Neural progenitor cell (in vitro differentiated cells): ENCODE results near the gene TEKT3. TPM values are rescaled to one million over a fixed set of nuclear protein-coding genes. Genes with fewer than 3 reads are reported as not detected.

Source experiments
- DNase-seq: peaks from one replicate; pipeline ENCODE4 v3.0.0-alpha.2; 2016; ENCODE audit warnings: low spot score
- H2AFZ ChIP-seq: fragments of 200-600 bp; sonication (generic); replicated peaks from 2 replicates; pipeline ENCODE4 v1.6.1; 2016; ENCODE audit warnings: antibody characterized with exemption
- H3F3A ChIP-seq: fragments of 200-600 bp; sonication (generic); 2 replicates; pipeline ENCODE4 v1.6.1; 2016; ENCODE audit warnings: antibody characterized with exemption, low read depth
- H3K27ac ChIP-seq: fragments of 200-600 bp; sonication (generic); 2 replicates; pipeline ENCODE4 v1.5.1; 2016; ENCODE audit warnings: mild to moderate bottlenecking
- H3K27me3 ChIP-seq: fragments of 200-600 bp; sonication (generic); 2 replicates; pipeline ENCODE4 v1.6.1; 2016; ENCODE audit warnings: mild to moderate bottlenecking, moderate library complexity
- H3K36me3 ChIP-seq: fragments of 200-600 bp; sonication (generic); 2 replicates; pipeline ENCODE4 v1.5.1; 2016
- H3K4me1 ChIP-seq: fragments of 200-600 bp; sonication (generic); 2 replicates; pipeline ENCODE4 v1.6.1; 2016; ENCODE audit warnings: mixed run types
- H3K4me2 ChIP-seq: fragments of 200-600 bp; sonication (generic); 2 replicates; pipeline ENCODE4 v1.6.1; 2016
- H3K4me3 ChIP-seq: fragments of 200-600 bp; sonication (generic); 2 replicates; pipeline ENCODE4 v1.5.1; 2016
- H3K79me2 ChIP-seq: fragments of 200-600 bp; sonication (generic); 2 replicates; pipeline ENCODE4 v1.6.1; 2016; ENCODE audit warnings: low read depth
- H3K9ac ChIP-seq: fragments of 200-600 bp; sonication (generic); 2 replicates; pipeline ENCODE4 v1.6.1; 2016
- H3K9me3 ChIP-seq: fragments of 200-600 bp; sonication (generic); 2 replicates; pipeline ENCODE4 v1.5.1; 2016; ENCODE audit warnings: low read depth
- H4K20me1 ChIP-seq: fragments of 200-600 bp; sonication (generic); 2 replicates; pipeline ENCODE4 v1.6.1; 2016; ENCODE audit warnings: low read depth
- H3K27ac Mint-ChIP-seq: 3 replicates; pipeline ENCODE4 v1.8.0; 2021; ENCODE audit warnings: mixed read lengths
- H3K27me3 Mint-ChIP-seq: 2 replicates; pipeline ENCODE4 v1.8.0; 2022; ENCODE audit warnings: low read depth, mild to moderate bottlenecking, inconsistent platforms, moderate library complexity, mixed read lengths; ENCODE audit not compliant: insufficient read depth
- H3K36me3 Mint-ChIP-seq: 3 replicates; pipeline ENCODE4 v1.8.0; 2021; ENCODE audit warnings: mixed read lengths
- H3K4me1 Mint-ChIP-seq: 3 replicates; pipeline ENCODE4 v1.8.0; 2021; ENCODE audit warnings: mixed read lengths
- H3K4me3 Mint-ChIP-seq: 3 replicates; pipeline ENCODE4 v1.8.0; 2021; ENCODE audit warnings: mild to moderate bottlenecking, moderate library complexity, mixed read lengths
- H3K9me3 Mint-ChIP-seq: 3 replicates; pipeline ENCODE4 v1.8.0; 2020; ENCODE audit warnings: mixed read lengths
- CTCF ChIP-seq: fragments of 200-600 bp; sonication (generic); IDR thresholded peaks from 2 replicates; pipeline ENCODE4 v1.5.1; 2017; ENCODE audit warnings: antibody characterized with exemption, mild to moderate bottlenecking
- EZH2 ChIP-seq: fragments of 200-600 bp; sonication (generic); IDR thresholded peaks from 2 replicates; pipeline ENCODE4 v1.6.1; 2017; ENCODE audit warnings: antibody characterized with exemption, mild to moderate bottlenecking, moderate library complexity
- EZH2phosphoT487 ChIP-seq: fragments of 200-600 bp; sonication (generic); IDR thresholded peaks from 2 replicates; pipeline ENCODE4 v1.6.1; 2017; ENCODE audit warnings: antibody characterized with exemption
- total RNA-seq: library from RNA; depleted of rRNA; stranded (reverse); fragments of >200 nt; gene quantifications from 2 replicates; pipeline ENCODE4 v1.2.3, GENCODE V29; 2015; ENCODE audit warnings: low replicate concordance

The TEKT3 gene
- total RNA-seq, 1 donor from 2014 or later: 0.97 TPM

GRCh38 chr17:15262291-15263205 is 78.8 kb downstream of the TEKT3 start:
- no peaks in the 10 kb centered on the region for H3K79me2 ChIP-seq
- no peaks in the 10 kb centered on the region for H3K9me3 ChIP-seq
- H3K9ac ChIP-seq: no peak overlapping the region
- H3F3A ChIP-seq: peaks cover 30% of the 10 kb centered on the region
- no peaks in the 10 kb centered on the region for H3K36me3 ChIP-seq
- Mint-ChIP-seq H3K27me3 (peaks cover 39% of the 10 kb centered on the region), H3K27ac (no peak overlapping the region), H3K4me3 (peak overlapping the region; percentile 92), H3K36me3 (no peaks in the 10 kb centered on the region), H3K4me1 (peaks cover 21% of the 10 kb centered on the region), H3K9me3 (no peaks in the 10 kb centered on the region)
- H3K4me1 ChIP-seq: peaks cover 8% of the 10 kb centered on the region
- no peak overlapping the region for H3K27ac ChIP-seq
- H3K27me3 ChIP-seq: peaks cover 99% of the 10 kb centered on the region
- peak overlapping the region; percentile 57 for H3K4me3 ChIP-seq
- H2AFZ ChIP-seq: peak overlapping the region; percentile 85
- H4K20me1 ChIP-seq: peaks cover 3% of the 10 kb centered on the region
- TF ChIP-seq CTCF (no peak), EZH2phosphoT487 (peak; percentile 62), EZH2 (peak; percentile 78)
- DNase-seq: peak; percentile 81
- H3K4me2 ChIP-seq: peak overlapping the region; percentile 80

GRCh38 chr17:15261802-15262290 is 79.6 kb downstream of the TEKT3 start:
- no peaks in the 10 kb centered on the region for H3K36me3 ChIP-seq
- Mint-ChIP-seq H3K27ac (no peak overlapping the region), H3K4me3 (peak overlapping the region; percentile 92), H3K9me3 (no peaks in the 10 kb centered on the region), H3K4me1 (peaks cover 26% of the 10 kb centered on the region), H3K36me3 (no peaks in the 10 kb centered on the region), H3K27me3 (peaks cover 35% of the 10 kb centered on the region)
- no peak for TF ChIP-seq EZH2
- peak; percentile 47 for TF ChIP-seq EZH2phosphoT487
- no peak for TF ChIP-seq CTCF
- no peak overlapping the region for H3K9ac ChIP-seq
- no peak overlapping the region for H3K27ac ChIP-seq
- peak overlapping the region; percentile 57 for H3K4me3 ChIP-seq
- H3K9me3 ChIP-seq: no peaks in the 10 kb centered on the region
- peaks cover 97% of the 10 kb centered on the region for H3K27me3 ChIP-seq
- H3K4me2 ChIP-seq: peak overlapping the region; percentile 80
- DNase-seq: peak; percentile 45
- peak overlapping the region; percentile 98 for H2AFZ ChIP-seq
- H4K20me1 ChIP-seq: peaks cover 3% of the 10 kb centered on the region
- H3F3A ChIP-seq: peaks cover 30% of the 10 kb centered on the region
- no peaks in the 10 kb centered on the region for H3K79me2 ChIP-seq
- H3K4me1 ChIP-seq: peaks cover 8% of the 10 kb centered on the region

- Mint-ChIP-seq H3K36me3 (peaks cover 1% of the 10 kb centered on the region), H3K9me3 (no peaks in the 10 kb centered on the region), H3K27ac (no peak overlapping the region), H3K4me3 (peak overlapping the region; percentile 92), H3K4me1 (peaks cover 29% of the 10 kb centered on the region), H3K27me3 (peaks cover 34% of the 10 kb centered on the region)
- H3K27ac ChIP-seq: no peak overlapping the region
- H3K36me3 ChIP-seq: no peaks in the 10 kb centered on the region
- H3K27me3 ChIP-seq: peaks cover 95% of the 10 kb centered on the region
- peaks cover 30% of the 10 kb centered on the region for H3F3A ChIP-seq
- no peaks in the 10 kb centered on the region for H3K79me2 ChIP-seq
- H3K9me3 ChIP-seq: no peaks in the 10 kb centered on the region
- H3K9ac ChIP-seq: no peak overlapping the region
- H3K4me2 ChIP-seq: peak overlapping the region; percentile 80
- H3K4me1 ChIP-seq: peaks cover 8% of the 10 kb centered on the region
- peak overlapping the region; percentile 98 for H2AFZ ChIP-seq
- DNase-seq: peak; percentile 85
- H4K20me1 ChIP-seq: peaks cover 3% of the 10 kb centered on the region
- H3K4me3 ChIP-seq: peak overlapping the region; percentile 57
- TF ChIP-seq CTCF: no peak
Observed at GRCh38 chr17:15261258-15261801, 80.1 kb downstream of the TEKT3 start.
